SK-N-SH treated with all-trans-retinoic acid at 6 μM for 48 hours (cell line): ENCODE measurements around the gene SH2D6.
"Not testable (repeated sequence)": the region's sequence is repeated elsewhere in the genome, so short reads cannot be mapped to it uniquely, and the experiment has no call there.

Experiments used
- ATAC-seq: fragments of 200-7000 bp; cut with Tn5 transposase; 3 replicates; pipeline ENCODE4 v1.9.1; 2020; ENCODE audit warnings: mild to moderate bottlenecking, moderate library complexity
- ARNTL ChIP-seq: fragments of 450-650 bp; formaldehyde crosslinking; IDR thresholded peaks from 2 replicates; pipeline ENCODE4 v1.5.0; 2020; ENCODE audit warnings: low read depth, mild to moderate bottlenecking, moderate library complexity, borderline replicate concordance
- BACH2 ChIP-seq: fragments of 250-450 bp; sonication (Bioruptor Pico); IDR thresholded peaks from 2 replicates; pipeline ENCODE4 v1.9.0; 2021; ENCODE audit warnings: mild to moderate bottlenecking, borderline replicate concordance
- CREB5 ChIP-seq: fragments of 250-450 bp; sonication (Bioruptor Pico); IDR thresholded peaks from 2 replicates; pipeline ENCODE4 v1.5.1; 2020; ENCODE audit warnings: low read depth, mild to moderate bottlenecking, moderate library complexity
- CSRNP3 ChIP-seq: fragments of 250-450 bp; sonication (Bioruptor Pico); IDR thresholded peaks from 2 replicates; pipeline ENCODE4 v1.5.1; 2021; ENCODE audit warnings: mild to moderate bottlenecking, moderate library complexity
- ESRRG ChIP-seq: fragments of 250-450 bp; sonication (Bioruptor Pico); IDR thresholded peaks from 2 replicates; pipeline ENCODE4 v1.6.1; 2021; ENCODE audit warnings: mild to moderate bottlenecking
- GLIS3 ChIP-seq: fragments of 250-450 bp; sonication (Bioruptor Pico); IDR thresholded peaks from 2 replicates; pipeline ENCODE4 v1.5.0; 2020; ENCODE audit warnings: mild to moderate bottlenecking, moderate library complexity
- ISL1 ChIP-seq: fragments of 250-450 bp; sonication (Bioruptor Pico); IDR thresholded peaks from 2 replicates; pipeline ENCODE4 v2.1.2; 2022; ENCODE audit warnings: mild to moderate bottlenecking, moderate library complexity
- OSR1 ChIP-seq: fragments of 250-450 bp; sonication (Bioruptor Pico); IDR thresholded peaks from 2 replicates; pipeline ENCODE4 v1.8.0; 2022; ENCODE audit warnings: moderate library complexity, mild to moderate bottlenecking, inconsistent platforms
- POU6F1 ChIP-seq: fragments of 250-450 bp; sonication (Bioruptor Pico); IDR thresholded peaks from 2 replicates; pipeline ENCODE4 v1.8.0; 2021; ENCODE audit warnings: low read depth, mild to moderate bottlenecking, moderate library complexity, borderline replicate concordance
- PPARA ChIP-seq: fragments of 250-450 bp; sonication (Bioruptor Pico); IDR thresholded peaks from 2 replicates; pipeline ENCODE4 v1.5.0; 2020; ENCODE audit warnings: mild to moderate bottlenecking, borderline replicate concordance
- RARB ChIP-seq: fragments of 250-450 bp; sonication (Bioruptor Pico); IDR thresholded peaks from 2 replicates; pipeline ENCODE4 v1.8.0; 2021; ENCODE audit warnings: mild to moderate bottlenecking, moderate library complexity
- SNAI2 ChIP-seq: fragments of 250-450 bp; sonication (Bioruptor Pico); IDR thresholded peaks from 2 replicates; pipeline ENCODE4 v1.5.0; 2020; ENCODE audit warnings: mild to moderate bottlenecking, moderate library complexity
- TCF4 ChIP-seq: fragments of 250-450 bp; sonication (Bioruptor Pico); IDR thresholded peaks from 2 replicates; pipeline ENCODE4 v1.8.0; 2021; ENCODE audit warnings: mild to moderate bottlenecking, moderate library complexity, borderline replicate concordance
- TOX ChIP-seq: fragments of 250-450 bp; sonication (Bioruptor Pico); IDR thresholded peaks from 2 replicates; pipeline ENCODE4 v1.8.0; 2021; ENCODE audit warnings: mild to moderate bottlenecking, moderate library complexity, borderline replicate concordance
- TSHZ2 ChIP-seq: fragments of 250-450 bp; sonication (Bioruptor Pico); IDR thresholded peaks from 2 replicates; pipeline ENCODE4 v1.5.0; 2020; ENCODE audit warnings: mild to moderate bottlenecking, moderate library complexity
- ZC3H10 ChIP-seq: fragments of 250-450 bp; sonication (Bioruptor Pico); IDR thresholded peaks from 2 replicates; pipeline ENCODE4 v1.5.1; 2021; ENCODE audit warnings: mild to moderate bottlenecking, moderate library complexity
- ZFP30 ChIP-seq: fragments of 450-650 bp; formaldehyde crosslinking; IDR thresholded peaks from 2 replicates; pipeline ENCODE4 v1.5.0; 2022; ENCODE audit warnings: mild to moderate bottlenecking, moderate library complexity
- ZNF565 ChIP-seq: fragments of 450-650 bp; formaldehyde crosslinking; conservative IDR thresholded peaks from 2 replicates; pipeline ENCODE4 v1.5.0; 2020; ENCODE audit warnings: low read depth, mild to moderate bottlenecking, moderate library complexity
- ZNF70 ChIP-seq: fragments of 450-650 bp; formaldehyde crosslinking; IDR thresholded peaks from 2 replicates; pipeline ENCODE4 v1.5.0; 2020; ENCODE audit warnings: mild to moderate bottlenecking, moderate library complexity
- ZNF8 ChIP-seq: fragments of 450-650 bp; formaldehyde crosslinking; IDR thresholded peaks from 2 replicates; pipeline ENCODE4 v1.5.0; 2020; ENCODE audit warnings: mild to moderate bottlenecking, moderate library complexity

SH2D6 gene

GRCh38 chr2:85378257-85378656 lies 40.3 kb upstream of the SH2D6 start (continued):
- TF ChIP-seq TSHZ2 (CRISPR knock-in tag): no peak
- no peak for TF ChIP-seq ISL1 (CRISPR knock-in tag)
- no peak for TF ChIP-seq RARB
- no peak for TF ChIP-seq GLIS3 (CRISPR knock-in tag)
- TF ChIP-seq TCF4 (CRISPR knock-in tag): no peak
- TF ChIP-seq, all 23 proteins: peak for 0

- no peak for TF ChIP-seq ZNF565 (CRISPR knock-in tag)
- no peak for TF ChIP-seq TCF4 (CRISPR knock-in tag)
- no peak for TF ChIP-seq SNAI2 (CRISPR knock-in tag)
- TF ChIP-seq TSHZ2 (CRISPR knock-in tag): no peak
- no peak for TF ChIP-seq TOX (CRISPR knock-in tag)
- TF ChIP-seq ZFP30 (CRISPR knock-in tag): no peak
- no peak for TF ChIP-seq POU6F1
- TF ChIP-seq ARNTL (CRISPR knock-in tag): no peak
- TF ChIP-seq CSRNP3 (CRISPR knock-in tag): no peak
- TF ChIP-seq OSR1: no peak
- TF ChIP-seq ESRRG (CRISPR knock-in tag): no peak
- TF ChIP-seq ZC3H10 (CRISPR knock-in tag): no peak
- no peak for ATAC-seq
Measured at GRCh38 chr2:85380048-85380447, 38.5 kb upstream of the SH2D6 start.

- ATAC-seq: not testable (repeated sequence)
Measured at GRCh38 chr2:85383151-85383550, 35.4 kb upstream of the SH2D6 start.

- ATAC-seq: no peak
- TF ChIP-seq ZNF8 (CRISPR knock-in tag): no peak
Measured at GRCh38 chr2:85383850-85384249, 34.7 kb upstream of the SH2D6 start.

- no peak for ATAC-seq
- TF ChIP-seq ESRRG (CRISPR knock-in tag) (no peak), TSHZ2 (CRISPR knock-in tag) (no peak), TCF4 (CRISPR knock-in tag) (no peak), GLIS3 (CRISPR knock-in tag) (no peak), OSR1 (no peak), RARB (no peak), ZC3H10 (CRISPR knock-in tag) (no peak), BACH2 (no peak), TOX (CRISPR knock-in tag) (no peak), SNAI2 (CRISPR knock-in tag) (no peak), ZNF565 (CRISPR knock-in tag) (no peak), PPARA (CRISPR knock-in tag) (no peak), CREB5 (CRISPR knock-in tag) (no peak), ISL1 (CRISPR knock-in tag) (no peak), ZNF70 (CRISPR knock-in tag) (no peak), ZNF8 (CRISPR knock-in tag) (no peak)
Measured at GRCh38 chr2:85385746-85386145, 32.8 kb upstream of the SH2D6 start.
